HEK293T (cell line): Measurements from ENCODE around the gene SCARB1.

ENCODE experiments used
- BHLHE40 ChIP-seq: fragments of 450-650 bp; IDR thresholded peaks from 2 replicates; pipeline ENCODE4 v1.6.1; 2016; ENCODE audit warnings: mild to moderate bottlenecking, moderate library complexity, borderline replicate concordance
- SP1 ChIP-seq: fragments of 450-650 bp; IDR thresholded peaks from 2 replicates; pipeline ENCODE4 v1.6.1; 2017

- TF ChIP-seq SP1 (no peak), BHLHE40 (no peak)
These were observed 55.4 kb downstream of the SCARB1 start for GRCh38 chr12:124808272-124808671.
